ENCODE measurements around the gene EN2.

EN2 gene

DNA sequence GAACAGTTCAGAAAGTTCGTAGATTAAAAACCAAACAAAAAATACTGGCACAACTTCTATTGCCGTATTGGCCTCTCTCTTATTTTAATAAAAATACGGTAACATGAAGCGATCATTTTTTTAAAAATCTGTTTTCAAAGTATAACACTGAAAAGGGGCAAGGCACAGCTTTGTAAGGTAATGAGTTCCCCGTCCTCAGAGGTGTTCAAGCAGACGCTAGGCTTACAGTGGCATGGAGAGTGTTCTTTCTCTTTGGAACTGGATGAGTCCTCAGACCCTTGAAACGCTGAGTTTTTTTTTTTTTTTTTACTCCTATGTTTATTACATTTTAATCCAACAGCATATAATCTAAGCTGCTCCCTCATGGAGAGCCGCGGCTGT is 7.8 kb downstream of the EN2 start:
- DNase-seq: no peak

DNA sequence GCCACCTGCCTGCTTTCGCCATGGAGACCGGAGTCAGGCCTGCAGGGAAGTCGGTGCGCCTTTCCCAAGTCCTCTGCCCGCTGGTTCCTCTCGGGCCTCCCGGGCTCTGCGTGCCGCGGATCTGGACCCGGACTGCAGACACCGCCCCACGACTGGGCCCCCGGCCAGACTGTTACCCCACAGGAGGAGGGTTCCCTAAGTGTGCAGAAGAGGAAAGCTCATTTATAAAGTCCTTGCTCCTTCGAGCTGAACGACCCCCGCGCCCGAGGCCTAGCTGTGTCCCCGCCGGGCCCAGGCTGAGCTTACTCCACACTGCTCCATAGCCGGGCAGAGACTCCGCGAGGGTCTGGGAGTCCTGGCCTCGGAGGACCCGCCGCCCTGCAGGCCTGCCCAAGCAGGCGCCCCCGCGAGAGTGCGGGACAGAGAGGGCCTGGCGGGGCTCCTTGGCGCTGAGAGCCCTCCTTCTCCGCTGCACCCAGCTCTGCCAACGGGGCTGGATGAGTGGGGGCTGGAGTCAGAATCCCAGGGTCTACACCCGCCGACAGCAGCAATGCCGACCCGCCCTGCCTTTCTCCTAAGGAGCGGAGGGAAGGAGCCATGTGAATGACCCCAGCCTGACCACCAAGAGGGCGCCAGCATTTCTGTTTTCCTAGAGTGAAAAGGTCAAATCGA is 8.3 kb downstream of the EN2 start:
- DNase-seq: no peak

DNA sequence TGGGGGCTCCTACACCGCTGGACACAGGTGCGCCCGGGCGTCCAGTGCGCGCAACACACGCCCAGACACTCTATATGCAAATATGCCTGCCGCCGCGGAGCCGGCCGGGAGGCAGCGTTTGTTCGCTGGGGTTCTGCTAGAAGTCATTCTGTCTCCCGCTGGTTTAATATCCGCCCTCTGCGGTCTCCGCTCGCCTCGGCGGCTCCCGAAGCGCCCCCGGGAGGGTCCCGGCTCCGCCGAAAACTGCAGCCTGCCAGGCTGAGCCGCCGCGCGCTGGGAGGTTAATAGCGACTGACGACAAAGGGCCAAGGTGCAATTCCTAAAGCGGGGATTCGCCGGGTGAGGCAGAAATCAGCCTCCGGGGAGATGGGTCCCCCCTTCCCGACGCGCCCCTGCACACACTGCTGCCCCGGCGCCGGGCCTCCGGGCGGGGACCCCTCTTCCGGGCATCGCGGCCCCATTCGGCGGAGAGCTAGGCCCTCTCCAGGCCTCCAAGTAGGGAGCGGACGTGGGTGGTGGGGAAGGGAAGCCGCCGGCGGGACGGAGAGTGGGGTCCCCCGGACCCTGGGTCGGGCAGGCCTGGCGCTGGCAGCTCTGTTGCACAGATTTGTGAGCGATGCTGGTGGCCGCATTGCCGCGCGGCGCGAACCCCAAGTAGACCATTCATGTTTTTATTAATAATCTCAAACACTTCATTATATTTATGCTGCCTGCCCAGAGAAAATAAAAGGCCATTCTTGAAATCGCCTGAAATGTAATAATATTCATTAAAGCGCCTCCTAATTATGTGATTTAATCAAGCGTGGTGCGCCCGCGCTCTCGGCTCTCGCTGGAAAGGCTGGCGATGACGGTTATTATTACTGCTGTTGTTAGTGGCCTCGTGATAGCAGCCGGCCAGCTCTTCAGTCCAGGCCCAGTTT is 9.1 kb downstream of the EN2 start:
- DNase-seq: no peak

DNA sequence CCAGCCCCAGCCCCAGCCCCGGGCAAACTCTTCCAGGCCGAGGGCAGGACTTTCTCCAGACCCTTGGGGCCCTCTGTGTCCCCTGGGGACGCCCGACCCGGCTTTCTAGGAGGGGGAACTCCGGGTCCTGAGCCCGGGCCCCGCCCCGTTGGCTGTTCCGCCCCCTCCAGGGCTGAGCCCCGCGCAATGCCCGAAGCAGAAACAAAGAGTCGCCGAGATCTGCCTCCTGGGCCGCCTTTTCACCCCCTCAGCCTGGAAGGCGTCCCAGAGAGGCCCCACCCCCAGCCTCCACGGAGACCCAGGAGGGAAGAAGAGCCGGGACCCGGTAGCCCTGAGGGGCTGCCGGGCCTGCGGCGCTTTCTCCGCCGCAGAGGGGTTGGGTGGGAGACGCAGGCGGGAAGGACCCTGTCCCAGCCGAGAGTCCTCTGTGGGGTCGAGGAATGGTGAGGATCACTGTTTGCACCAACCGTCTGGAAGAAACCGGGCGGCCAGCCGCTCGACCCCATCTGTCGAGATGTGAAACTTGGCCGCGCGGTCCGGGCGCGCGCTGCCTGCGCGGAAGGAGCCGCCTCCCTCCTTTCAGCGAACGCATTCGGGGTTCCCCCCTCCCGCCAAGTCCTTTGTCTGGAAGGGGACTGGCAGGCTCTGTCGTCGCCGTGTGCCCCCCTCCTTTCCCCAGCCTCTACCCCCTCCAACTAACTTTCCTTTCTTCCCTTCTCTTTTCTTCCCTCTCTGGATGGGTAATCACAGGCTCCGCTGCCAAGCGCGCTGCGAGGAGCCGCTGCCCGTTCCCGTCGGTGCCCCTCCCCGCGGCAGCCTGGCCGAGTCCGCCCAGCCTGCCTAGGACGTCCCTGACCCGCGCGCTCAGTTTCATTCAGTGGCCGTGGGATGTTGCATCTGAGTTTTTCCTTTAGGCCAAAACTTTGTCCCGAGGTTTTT is 10.2 kb downstream of the EN2 start:
- no peak for DNase-seq

- DNase-seq: no peak
These were observed 10.8 kb downstream of the EN2 start for GRCh38 chr7:155468785-155469148.

DNA sequence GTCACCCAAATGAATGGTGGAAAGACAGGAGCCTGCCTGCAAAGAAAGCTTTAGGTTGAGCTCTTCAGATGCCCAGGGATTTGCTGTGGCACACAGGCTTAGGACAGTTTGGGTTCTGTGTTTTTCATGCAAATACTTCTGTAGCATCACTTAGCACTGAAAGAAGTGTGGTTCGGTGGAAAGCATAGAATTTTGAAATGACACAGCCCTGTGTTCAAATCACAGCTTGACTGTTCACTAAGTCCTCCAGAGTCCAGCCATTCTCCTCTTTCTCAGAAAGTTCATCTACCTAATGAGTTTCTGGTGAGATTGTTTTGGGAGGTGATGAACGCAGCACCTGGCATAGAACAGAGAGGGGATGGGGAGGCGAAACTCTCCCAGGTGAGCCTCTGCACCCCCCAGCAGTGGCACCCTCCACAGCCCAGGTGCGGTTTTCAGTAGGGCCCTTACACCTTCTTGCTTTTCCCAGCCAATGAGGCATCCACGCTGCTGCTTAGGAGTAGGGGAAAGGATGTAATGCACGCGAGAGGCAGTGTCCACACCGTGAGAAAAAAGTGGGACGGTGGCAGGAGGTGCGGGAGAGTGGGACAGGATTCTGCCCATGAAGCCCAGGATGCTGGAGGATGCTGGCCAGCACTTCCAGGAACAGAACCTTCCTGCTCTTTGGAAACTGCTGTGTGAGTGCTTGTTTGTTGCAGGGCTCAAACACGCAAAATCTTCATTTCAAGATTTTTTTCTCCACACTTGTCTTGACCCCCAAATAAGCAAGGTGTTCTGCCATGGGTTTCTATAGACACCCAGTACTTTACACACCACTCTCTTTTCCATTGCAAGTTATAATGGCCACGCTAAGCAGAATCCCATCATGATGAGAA is 11.6 kb downstream of the EN2 start:
- DNase-seq: no peak

DNA sequence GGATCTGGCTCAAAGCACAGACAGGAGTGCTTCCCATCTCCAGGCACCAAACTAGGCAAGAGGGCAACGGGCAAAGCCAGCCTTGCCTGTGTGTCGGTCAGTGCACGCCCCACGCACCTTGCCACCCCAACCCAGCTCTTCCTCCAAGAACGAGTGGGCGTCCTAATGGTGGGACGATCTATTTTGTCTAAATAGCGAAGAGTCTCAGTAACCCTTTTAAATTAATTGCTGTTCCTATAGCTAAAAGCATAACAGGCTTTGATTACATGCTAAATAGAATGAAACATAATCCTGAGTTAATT is 12.2 kb downstream of the EN2 start:
- no peak for DNase-seq

- no peak for DNase-seq
These were observed 13.0 kb downstream of the EN2 start for GRCh38 chr7:155470686-155471638.

DNA sequence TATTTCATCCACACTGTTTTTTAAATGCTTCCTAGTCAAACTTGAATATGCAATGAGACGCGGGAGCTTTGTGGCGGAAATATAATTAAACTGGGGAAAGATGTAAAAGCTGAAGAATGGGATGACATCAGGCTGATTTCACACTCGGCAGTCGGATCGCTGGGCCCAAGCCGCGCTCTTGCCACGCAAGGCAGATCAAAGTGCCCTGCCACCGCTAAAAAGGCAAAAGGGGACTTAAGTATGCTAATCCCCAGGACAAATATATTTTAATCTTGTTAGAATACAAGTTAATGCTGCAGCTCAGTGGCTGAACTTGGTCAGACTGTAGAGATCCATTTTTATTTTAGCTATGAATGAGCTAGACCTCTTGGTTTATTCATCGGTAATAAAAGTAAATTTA is 13.8 kb downstream of the EN2 start:
- DNase-seq: no peak

DNA sequence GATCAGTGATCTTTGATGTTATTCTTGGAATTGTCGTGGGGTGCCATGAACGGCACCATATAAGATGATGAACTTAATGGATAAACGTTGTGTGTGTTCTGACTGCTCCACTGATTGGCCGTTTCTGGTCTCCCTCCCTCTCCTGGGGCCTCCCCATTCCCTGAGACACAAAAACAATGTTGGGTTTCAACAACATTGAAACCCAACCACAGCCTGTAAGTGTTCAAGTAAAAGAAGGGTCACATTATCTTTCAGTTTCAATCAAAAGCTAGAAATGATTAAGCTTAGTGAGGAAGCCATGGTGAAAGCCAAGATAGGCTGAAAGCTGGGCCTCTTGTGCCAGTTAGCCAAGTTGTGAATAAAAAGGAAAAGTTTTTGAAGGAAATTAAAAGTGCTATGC is 19.5 kb downstream of the EN2 start:
- DNase-seq: no peak

GRCh38 chr7:155481764-155482163 is 23.8 kb downstream of the EN2 start:
- DNase-seq: no peak

DNA sequence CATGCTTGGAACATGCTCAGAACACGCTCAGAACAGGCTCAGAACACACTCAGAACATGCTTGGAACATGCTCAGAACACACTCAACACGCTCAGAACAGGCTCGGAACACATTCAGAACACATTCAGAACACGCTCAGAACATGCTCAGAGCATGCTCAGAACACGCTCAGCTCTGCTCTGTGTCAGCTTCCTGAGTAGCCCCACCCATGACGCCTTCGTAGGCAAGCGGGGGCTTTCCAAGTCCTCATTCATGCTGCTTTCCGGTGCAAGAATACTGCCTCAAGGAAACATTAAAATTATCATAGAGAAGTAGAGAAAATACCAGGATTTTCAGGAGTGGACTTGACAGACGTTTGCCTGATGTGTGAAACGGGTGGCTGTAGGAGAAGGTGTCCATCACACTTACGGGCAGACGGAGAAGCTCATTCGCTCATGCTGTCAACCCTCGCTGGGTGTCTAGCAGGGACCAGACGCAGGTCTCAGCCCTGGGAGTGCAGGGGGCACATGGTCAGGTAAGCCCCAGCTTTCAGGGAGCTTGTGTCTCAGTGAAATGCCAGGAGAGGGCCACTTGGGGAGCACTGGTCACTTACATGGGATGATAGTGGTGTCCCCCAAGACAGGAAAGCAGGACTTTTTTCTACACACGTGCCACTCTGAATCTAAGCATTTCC is 24.7 kb downstream of the EN2 start:
- no peak for DNase-seq

- DNase-seq: no peak
These were observed 25.3 kb downstream of the EN2 start for GRCh38 chr7:155483245-155483644.

DNA sequence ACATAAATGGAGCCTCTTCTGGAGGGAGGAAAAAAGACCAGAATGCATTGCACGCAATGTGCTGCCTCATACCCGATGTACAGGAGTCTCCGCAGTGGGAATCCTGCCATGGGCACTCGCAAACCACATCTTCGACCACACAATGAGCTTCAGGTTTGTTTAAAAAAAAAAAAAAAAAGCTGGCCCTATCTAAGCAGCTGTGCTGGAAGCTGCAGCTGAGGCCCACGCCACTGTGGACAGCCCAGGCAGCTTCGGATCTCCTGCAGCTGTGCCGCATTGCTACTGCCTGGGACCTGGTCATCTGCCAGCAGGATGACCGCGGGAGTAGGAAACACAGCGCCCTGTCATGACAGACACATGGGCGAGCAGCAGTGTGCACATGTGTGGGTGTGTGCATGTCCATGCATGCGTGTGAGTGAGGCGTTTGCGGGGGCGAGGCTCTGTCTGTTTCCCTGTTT is 26.0 kb downstream of the EN2 start:
- no peak for DNase-seq

GRCh38 chr7:155484483-155485399 is 26.8 kb downstream of the EN2 start:
- no peak for DNase-seq

GRCh38 chr7:155486783-155487508 is 29.0 kb downstream of the EN2 start:
- no peak for DNase-seq

- DNase-seq: no peak
These were observed 29.9 kb downstream of the EN2 start for GRCh38 chr7:155487509-155488482.
